Effector memory CD8-positive, alpha-beta T cell (primary cell): ENCODE results near the gene GPATCH3.
"Not testable (repeated sequence)": the region's sequence is repeated elsewhere in the genome, so short reads cannot be mapped to it uniquely, and the experiment has no call there.

ENCODE experiments used
- ATAC-seq: fragments of 150-1000 bp; cut with Tn5 transposase; replicated peaks from 2 replicates; pipeline ENCODE4 v1.10.0; 2021; ENCODE audit warnings: mild to moderate bottlenecking, moderate library complexity
- DNase-seq, 3 experiments: peaks; one replicate each; pipeline ENCODE4 v3.0.0; 2021
- H3K27ac Mint-ChIP-seq, 2 donors: one replicate each; pipeline ENCODE4 v1.8.0; 2022; ENCODE audit warnings: mild to moderate bottlenecking in 2 of 2, mixed read lengths in 2 of 2, moderate library complexity in 2 of 2
- H3K27me3 Mint-ChIP-seq, 2 donors: one replicate each; pipeline ENCODE4 v1.8.0; 2022; ENCODE audit warnings: mixed read lengths in 2 of 2
- H3K36me3 Mint-ChIP-seq: one replicate; pipeline ENCODE4 v1.8.0; 2022; ENCODE audit warnings: mild to moderate bottlenecking, moderate library complexity, mixed read lengths; ENCODE audit not compliant: insufficient read depth
- H3K4me1 Mint-ChIP-seq, 2 donors: one replicate each; pipeline ENCODE4 v1.8.0; 2022; ENCODE audit warnings: low read depth in 2 of 2, mixed read lengths in 2 of 2
- H3K4me3 Mint-ChIP-seq, 2 donors: one replicate each; pipeline ENCODE4 v1.8.0; 2022; ENCODE audit warnings: mild to moderate bottlenecking in 2 of 2, mixed read lengths in 2 of 2, moderate library complexity in 2 of 2
- H3K9me3 Mint-ChIP-seq, 2 donors: one replicate each; pipeline ENCODE4 v1.8.0; 2022; ENCODE audit warnings: mixed read lengths in 2 of 2

GPATCH3 gene

DNA sequence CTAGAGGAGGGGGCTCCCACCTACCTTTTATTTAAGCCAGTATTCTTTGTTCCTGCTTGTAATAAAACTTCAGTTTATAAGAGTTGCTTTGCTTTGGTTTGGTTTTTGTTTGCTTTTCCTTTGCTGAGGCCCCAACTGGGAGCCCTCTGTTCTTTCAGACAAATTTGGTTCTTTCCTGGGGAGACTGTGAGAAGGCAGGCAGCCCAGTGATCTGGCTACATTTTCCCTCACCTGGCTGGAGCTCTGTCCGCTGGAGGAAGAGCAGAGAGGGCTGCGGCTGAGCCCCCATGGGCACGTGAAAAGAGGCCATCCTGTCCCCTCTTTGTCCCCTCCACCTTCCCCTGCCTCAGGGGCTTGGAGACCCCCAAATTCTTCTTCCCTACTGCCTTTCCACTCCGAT is 44.6 kb downstream of the GPATCH3 start:
- Mint-ChIP-seq H3K9me3 (no peaks in the 10 kb centered on the region), H3K36me3 (peaks cover 65% of the 10 kb centered on the region), H3K4me3 (no peak overlapping the region), H3K4me1 (peaks cover 3 to 6% of the 10 kb centered on the region in 2 donors), H3K27ac (peak overlapping the region; percentile 82 to 83), H3K27me3 (no peaks in the 10 kb centered on the region)
- DNase-seq (no peak), ATAC-seq (no peak)

GRCh38 chr1:26854906-26855305 is 45.4 kb downstream of the GPATCH3 start:
- H3K27me3 Mint-ChIP-seq, result no peaks in the 10 kb centered on the region
- H3K9me3 Mint-ChIP-seq, result no peaks in the 10 kb centered on the region
- no peak for ATAC-seq
- no peak overlapping the region for H3K4me3 Mint-ChIP-seq
- no peak for DNase-seq
- H3K27ac Mint-ChIP-seq, result peak overlapping the region in 1 of 2 donors; percentile 44
- H3K4me1 Mint-ChIP-seq, result peaks cover 3 to 6% of the 10 kb centered on the region in 2 donors
- H3K36me3 Mint-ChIP-seq, result peaks cover 73% of the 10 kb centered on the region

- Mint-ChIP-seq H3K27me3 (no peaks in the 10 kb centered on the region), H3K36me3 (peaks cover 80% of the 10 kb centered on the region), H3K9me3 (no peaks in the 10 kb centered on the region), H3K4me3 (no peak overlapping the region), H3K27ac (peak overlapping the region in 1 of 2 donors; percentile 44), H3K4me1 (peaks cover 3 to 8% of the 10 kb centered on the region in 2 donors)
- ATAC-seq, result no peak
- no peak for DNase-seq
These were observed 46.7 kb downstream of the GPATCH3 start for GRCh38 chr1:26853600-26853999.

DNA sequence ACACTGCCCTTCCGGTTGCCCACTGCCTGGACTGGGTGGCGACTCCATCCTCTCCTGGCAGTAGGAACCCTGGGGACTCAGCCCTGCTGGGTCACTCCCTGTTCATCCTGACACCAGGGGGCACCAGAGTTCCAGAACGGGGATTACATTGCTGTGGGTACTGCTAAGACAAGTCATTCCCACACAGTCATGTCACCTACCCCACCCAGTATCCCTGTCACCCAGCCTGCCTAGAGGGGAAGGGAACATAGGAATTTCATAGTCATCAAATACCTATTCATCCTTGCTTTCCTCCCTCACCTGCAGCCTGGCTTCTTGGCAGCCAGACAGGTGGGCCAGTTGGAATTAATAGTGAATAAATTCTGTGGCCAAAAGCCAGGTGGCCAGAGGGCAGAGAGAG is 47.1 kb downstream of the GPATCH3 start:
- H3K4me3 Mint-ChIP-seq, result no peak overlapping the region
- DNase-seq (peak; percentile 71 to 77 (median 76)), ATAC-seq (peak; percentile 85)
- no peaks in the 10 kb centered on the region for H3K9me3 Mint-ChIP-seq
- peaks cover 85% of the 10 kb centered on the region for H3K36me3 Mint-ChIP-seq
- no peaks in the 10 kb centered on the region for H3K27me3 Mint-ChIP-seq
- peaks cover 3 to 10% of the 10 kb centered on the region in 2 donors for H3K4me1 Mint-ChIP-seq
- H3K27ac Mint-ChIP-seq, result peak overlapping the region in 1 of 2 donors; percentile 68

DNA sequence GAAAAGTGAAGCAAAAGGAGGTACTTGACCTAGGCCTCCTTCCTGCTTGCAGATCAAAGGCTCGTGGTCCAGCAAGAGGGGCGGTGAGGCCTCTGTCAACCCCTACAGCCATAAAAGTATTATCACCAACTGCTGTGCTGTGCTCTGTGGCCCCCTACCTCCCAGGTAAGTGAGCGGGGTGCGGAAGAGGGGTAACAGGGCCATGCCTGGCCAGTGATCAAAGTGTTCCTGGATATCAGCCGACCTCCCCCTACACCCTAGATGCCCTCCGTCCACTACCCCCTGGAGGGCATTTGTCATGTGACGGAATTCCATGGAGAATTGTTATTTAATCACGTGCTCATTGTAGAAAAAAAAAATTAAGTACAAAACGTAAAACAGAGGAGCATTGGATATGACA is 47.6 kb downstream of the GPATCH3 start:
- DNase-seq, result no peak
- Mint-ChIP-seq H3K9me3 (no peaks in the 10 kb centered on the region), H3K27ac (peak overlapping the region; percentile 67 to 68), H3K27me3 (no peaks in the 10 kb centered on the region), H3K36me3 (peaks cover 89% of the 10 kb centered on the region), H3K4me1 (peaks cover 5 to 13% of the 10 kb centered on the region in 2 donors), H3K4me3 (no peak overlapping the region)
- ATAC-seq, result no peak

- Mint-ChIP-seq H3K27me3 (no peaks in the 10 kb centered on the region), H3K9me3 (no peaks in the 10 kb centered on the region), H3K27ac (peak overlapping the region; percentile 67 to 68), H3K36me3 (peaks cover 92% of the 10 kb centered on the region), H3K4me1 (peaks cover 11 to 13% of the 10 kb centered on the region in 2 donors), H3K4me3 (no peak overlapping the region)
- ATAC-seq, result no peak
- DNase-seq, result no peak
These were observed 49.1 kb downstream of the GPATCH3 start for GRCh38 chr1:26851106-26851684.

- no peak for ATAC-seq
- Mint-ChIP-seq H3K4me3 (no peak overlapping the region), H3K9me3 (no peaks in the 10 kb centered on the region), H3K27me3 (no peaks in the 10 kb centered on the region), H3K27ac (peak overlapping the region in 1 of 2 donors; percentile 53), H3K36me3 (peaks cover 87% of the 10 kb centered on the region), H3K4me1 (peaks cover 13% of the 10 kb centered on the region in 2 donors)
- DNase-seq, result no peak
These were observed 51.1 kb downstream of the GPATCH3 start for GRCh38 chr1:26848941-26849774.

DNA sequence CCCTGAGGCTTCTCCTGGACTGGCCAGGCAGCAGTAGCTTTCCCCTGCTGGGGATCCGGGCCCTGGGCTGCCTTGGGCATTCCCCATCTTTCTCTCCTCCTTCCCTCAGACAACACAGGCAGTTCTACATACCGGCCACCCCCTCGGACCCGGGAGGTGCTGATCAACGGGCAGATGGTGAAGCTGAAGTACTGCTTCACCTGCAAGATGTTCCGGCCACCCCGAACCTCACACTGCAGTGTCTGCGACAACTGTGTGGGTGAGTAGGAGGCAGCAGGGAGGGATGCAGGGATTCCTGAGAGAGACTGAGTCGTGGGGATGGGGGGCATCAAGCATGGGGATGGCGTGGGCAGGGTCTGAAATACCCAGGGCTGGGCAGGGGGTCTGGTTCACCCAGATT is 51.8 kb downstream of the GPATCH3 start:
- H3K27me3 Mint-ChIP-seq, result no peaks in the 10 kb centered on the region
- peaks cover 89% of the 10 kb centered on the region for H3K36me3 Mint-ChIP-seq
- no peak overlapping the region for H3K27ac Mint-ChIP-seq
- no peak overlapping the region for H3K4me3 Mint-ChIP-seq
- peaks cover 13 to 16% of the 10 kb centered on the region in 2 donors for H3K4me1 Mint-ChIP-seq
- DNase-seq (no peak), ATAC-seq (no peak)
- H3K9me3 Mint-ChIP-seq, result no peaks in the 10 kb centered on the region

GRCh38 chr1:26847826-26848225 is 52.4 kb downstream of the GPATCH3 start:
- ATAC-seq, DNase-seq, H3K9me3 Mint-ChIP-seq, H3K27me3 Mint-ChIP-seq, H3K4me3 Mint-ChIP-seq, H3K27ac Mint-ChIP-seq: not testable (repeated sequence)
- Mint-ChIP-seq H3K4me1 (peaks cover 9 to 15% of the 10 kb centered on the region in 2 donors), H3K36me3 (peaks cover 89% of the 10 kb centered on the region)

- Mint-ChIP-seq H3K27me3 (no peaks in the 10 kb centered on the region), H3K4me1 (peaks cover 8 to 13% of the 10 kb centered on the region in 2 donors), H3K36me3 (peaks cover 77% of the 10 kb centered on the region), H3K27ac (no peak overlapping the region), H3K9me3 (no peaks in the 10 kb centered on the region), H3K4me3 (no peak overlapping the region)
- no peak for ATAC-seq
- DNase-seq, result no peak
These were observed 55.7 kb downstream of the GPATCH3 start for GRCh38 chr1:26844424-26845196.
